ENCODE results near the gene ACP3.

Gene ACP3

GRCh38 chr3:132315851-132316250 lies 1.4 kb upstream of the ACP3 start:
- DNase-seq (ENCODE audit: low read depth), result no peak

DNA sequence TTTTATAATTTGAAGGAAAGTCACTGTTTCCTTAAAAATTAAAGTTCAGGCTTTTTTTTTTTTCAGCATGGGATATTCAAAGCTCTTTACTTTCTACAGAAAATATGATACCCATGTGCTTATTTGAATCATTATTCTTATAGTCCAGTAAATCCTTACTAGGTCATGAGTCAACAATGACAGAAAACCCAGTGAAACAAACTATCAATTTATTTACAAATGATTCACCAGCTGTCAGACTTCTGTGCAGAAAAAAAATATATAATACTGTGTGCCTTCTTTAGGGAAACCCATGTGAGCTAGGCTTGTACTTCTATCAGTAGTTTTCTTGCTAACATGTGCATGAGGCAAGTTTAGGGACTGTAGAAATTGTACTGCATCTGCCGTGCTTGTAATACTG lies 1.2 kb downstream of the ACP3 start:
- peak; percentile 57 for DNase-seq (ENCODE audit: low read depth)

DNA sequence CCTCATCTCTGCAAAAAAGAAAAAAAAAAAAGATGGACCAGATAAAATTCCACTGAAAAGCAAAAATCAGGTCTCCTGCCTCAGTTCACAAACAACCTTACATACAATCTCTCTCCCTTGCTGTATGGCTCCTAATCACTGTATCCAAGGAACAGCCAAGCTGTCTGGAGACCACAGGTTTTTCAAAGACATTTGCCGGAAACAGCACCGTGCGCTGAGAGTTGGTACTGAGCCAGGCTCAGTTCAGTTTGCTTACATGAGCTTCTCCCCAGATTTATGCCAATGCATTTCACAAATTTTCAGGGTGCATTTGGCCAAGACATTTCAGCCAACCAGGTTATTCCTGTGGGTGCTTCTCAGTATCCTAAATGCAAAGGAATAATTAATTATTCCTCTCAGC lies 4.1 kb downstream of the ACP3 start:
- DNase-seq (ENCODE audit: low read depth), result no peak

DNA sequence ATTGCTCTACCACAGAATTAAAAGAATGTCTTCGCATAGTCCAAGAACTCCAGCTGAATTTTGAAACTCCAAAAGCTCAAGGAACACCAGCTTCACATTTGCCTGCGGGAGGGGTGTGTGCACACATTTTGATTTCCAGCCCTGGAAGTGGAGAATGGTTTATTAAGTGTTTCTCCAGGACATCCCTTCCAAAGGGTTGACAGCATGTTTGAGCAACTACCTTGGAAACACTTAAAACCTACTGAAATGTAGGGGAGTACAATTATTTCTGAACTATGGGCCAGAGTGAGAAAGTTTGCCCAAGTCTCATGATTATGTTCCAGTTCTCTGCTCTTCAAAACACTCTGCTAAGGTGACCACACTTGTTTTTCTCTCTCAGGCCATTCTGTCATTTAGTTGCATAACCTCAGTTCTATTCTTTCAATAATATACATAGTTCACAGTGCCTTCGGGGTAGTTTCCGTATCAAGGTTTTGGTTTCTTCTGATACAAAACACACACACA lies 7.9 kb downstream of the ACP3 start:
- no peak for DNase-seq (ENCODE audit: low read depth)

DNA sequence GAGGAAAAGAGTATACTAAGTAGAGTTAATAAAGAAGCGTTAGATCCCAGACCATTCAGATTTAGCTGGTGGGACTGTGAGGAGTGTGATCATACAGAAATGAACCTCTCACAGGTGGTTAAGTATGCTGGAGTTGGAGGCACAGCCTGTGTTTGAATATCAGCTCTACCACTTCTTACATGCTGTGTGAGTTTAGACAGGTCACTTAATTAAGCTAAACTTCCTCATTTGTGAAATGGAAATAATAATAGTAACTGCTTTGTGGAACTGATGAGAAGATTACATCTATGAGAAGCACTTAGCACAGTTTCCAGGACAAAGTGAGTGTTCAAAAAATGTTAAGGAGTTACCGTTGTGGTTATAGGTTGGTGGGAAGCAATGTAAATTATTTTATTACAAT lies 8.4 kb downstream of the ACP3 start:
- no peak for DNase-seq (ENCODE audit: low read depth)

DNA sequence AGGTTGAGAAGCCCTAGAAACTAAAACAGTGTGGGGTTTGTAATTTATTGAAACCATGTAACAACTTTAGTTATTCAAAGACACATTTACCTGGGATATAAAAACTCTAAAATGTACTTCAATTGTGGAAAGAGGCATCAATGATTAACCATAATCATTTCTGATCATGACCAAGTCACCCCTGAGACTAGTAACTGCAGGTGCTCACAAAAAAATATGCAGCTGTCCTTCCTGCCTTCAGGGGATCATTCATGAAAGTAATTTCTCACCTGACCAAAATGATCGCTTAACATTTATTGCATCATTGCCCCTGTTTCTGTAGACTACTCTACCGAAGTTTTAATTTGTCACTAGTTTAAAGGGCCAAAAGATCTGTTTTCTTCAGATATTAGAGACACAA lies 9.0 kb downstream of the ACP3 start:
- DNase-seq (ENCODE audit: low read depth), result no peak

DNA sequence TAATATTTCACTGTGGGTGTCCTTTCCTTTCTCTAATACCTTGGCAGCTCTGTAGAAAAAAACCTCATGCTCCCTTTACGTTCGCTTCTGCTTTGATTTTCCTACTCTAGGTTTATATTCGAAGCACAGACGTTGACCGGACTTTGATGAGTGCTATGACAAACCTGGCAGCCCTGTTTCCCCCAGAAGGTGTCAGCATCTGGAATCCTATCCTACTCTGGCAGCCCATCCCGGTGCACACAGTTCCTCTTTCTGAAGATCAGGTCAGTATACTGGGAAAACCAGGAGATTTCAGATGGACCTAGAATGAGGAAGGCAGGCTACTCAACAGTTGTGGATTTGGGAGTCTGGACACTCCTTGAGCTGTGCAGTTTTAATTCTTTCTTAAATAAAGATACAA lies 14.9 kb downstream of the ACP3 start:
- DNase-seq (ENCODE audit: low read depth), result no peak

DNA sequence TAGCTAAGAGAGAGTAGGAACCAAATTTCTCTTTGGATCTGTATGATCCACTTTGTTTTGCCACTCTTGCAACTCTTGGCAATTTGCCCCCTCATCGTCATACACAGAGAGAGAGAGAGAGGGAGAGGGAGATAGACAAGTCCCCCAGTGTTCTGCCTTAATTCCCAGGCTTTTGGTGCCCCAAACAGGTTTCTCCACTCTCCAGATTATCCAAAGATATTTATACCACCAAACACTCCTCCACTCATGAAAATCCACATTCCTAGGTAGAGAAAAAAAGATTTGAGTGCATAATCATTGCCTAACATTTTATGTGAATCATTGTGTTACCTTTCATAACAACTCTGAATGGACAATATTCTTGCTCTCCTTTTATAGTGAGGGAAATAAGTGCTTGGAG lies 15.3 kb downstream of the ACP3 start:
- no peak for DNase-seq (ENCODE audit: low read depth)

DNA sequence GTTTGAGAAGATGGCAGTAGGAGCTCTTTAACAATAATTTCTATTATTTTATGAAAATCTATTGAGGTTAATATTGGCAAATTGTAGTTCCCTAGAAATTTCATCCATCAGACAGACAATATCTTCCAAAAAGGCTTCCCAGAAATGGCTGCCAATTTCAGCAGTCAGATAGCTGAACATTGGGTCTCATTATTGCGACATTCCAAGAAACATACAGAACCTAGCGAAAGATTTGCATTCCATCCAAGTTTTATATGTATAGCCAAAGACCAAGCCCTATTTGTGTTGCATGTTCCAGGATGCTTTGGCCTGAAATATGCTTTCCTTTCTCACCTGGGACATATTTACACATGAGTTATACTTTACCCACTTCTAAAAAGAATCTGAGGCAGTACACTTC lies 24.5 kb downstream of the ACP3 start:
- no peak for DNase-seq (ENCODE audit: low read depth)

- DNase-seq (ENCODE audit: low read depth), result no peak
These were observed 25.0 kb downstream of the ACP3 start for GRCh38 chr3:132342183-132342582.

GRCh38 chr3:132342610-132343009 lies 25.4 kb downstream of the ACP3 start:
- DNase-seq (ENCODE audit: low read depth), result no peak

DNA sequence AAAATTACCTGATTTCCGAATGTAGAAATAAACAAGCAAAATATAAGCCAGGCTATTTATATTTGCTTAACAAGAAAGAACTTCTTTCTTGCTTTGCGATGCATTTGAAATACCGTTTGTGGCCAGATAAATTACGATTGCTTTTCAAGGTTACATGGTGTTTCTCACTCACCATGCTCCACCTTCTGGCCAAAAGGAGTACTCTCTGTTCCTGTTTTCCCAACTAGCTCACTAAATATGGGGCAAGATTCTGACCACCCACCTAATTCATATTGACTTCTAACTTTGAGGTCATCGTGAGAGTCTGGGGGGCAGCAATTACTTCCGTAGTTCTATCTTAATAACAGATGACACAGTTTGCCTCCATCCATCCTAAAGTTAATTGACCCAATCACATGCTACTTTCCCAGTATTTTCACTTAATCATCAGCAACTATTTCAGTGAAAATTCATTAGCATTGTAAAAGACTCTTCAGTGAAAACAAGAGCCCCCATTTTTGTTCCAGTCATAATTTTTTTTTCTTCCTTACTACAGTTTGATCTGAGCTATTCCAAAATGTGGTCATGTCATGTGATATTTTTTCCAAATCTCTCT lies 25.9 kb downstream of the ACP3 start:
- DNase-seq (ENCODE audit: low read depth), result peak; percentile 72

- DNase-seq (ENCODE audit: low read depth), result peak; percentile 42
These were observed 27.6 kb downstream of the ACP3 start for GRCh38 chr3:132344666-132345280.

- DNase-seq (ENCODE audit: low read depth), result no peak
These were observed 29.9 kb downstream of the ACP3 start for GRCh38 chr3:132346841-132347736.

- DNase-seq (ENCODE audit: low read depth), result no peak
These were observed 30.6 kb downstream of the ACP3 start for GRCh38 chr3:132347811-132348210.

DNA sequence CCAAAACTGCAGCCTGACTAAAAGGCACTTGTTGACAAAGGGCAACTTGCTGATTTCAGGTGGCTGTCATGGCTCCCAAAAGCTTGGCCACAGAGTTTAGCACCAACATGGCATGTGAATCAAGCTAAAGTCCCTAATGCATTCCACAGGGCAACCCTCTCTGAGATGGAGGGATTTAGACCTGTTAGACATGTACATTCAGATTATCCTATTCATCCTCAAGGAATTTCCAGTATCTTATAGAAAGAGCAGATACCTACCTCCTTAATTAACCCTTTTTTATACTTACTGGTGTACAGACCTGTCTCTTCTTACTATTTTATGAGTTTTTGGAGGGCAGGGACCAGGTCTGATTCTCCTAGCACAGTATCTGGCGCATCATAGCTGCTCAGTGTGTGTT lies 31.3 kb downstream of the ACP3 start:
- no peak for DNase-seq (ENCODE audit: low read depth)

GRCh38 chr3:132350814-132351213 lies 33.6 kb downstream of the ACP3 start:
- DNase-seq (ENCODE audit: low read depth), result no peak

DNA sequence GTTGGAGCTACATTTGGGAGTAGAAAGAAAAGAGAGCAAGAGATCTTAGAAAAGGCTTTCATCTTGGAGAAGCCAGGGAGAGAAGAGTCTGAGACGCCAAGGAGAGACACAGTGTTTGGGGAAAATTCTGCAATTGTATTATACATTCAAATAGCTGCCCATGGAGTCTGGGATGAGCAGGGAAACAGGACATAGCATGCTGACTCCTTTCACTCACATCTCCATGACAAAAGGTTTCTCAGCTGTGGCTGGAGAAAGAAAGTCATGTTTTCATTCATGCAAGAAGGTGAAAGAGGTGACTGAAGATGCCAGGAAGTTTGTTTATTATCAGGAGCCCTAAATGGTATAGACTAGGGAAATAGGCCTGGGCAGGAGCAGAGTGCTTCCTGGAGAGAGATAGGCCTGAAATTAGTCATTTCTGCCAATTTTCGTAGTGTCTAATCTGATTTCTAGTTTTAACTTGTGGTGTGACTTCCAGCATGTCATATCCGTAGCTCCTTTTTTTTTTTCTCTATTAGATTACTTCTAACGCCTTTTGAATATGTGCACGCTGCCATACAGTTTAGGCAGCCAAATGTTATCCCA lies 34.1 kb downstream of the ACP3 start:
- DNase-seq (ENCODE audit: low read depth), result no peak

DNA sequence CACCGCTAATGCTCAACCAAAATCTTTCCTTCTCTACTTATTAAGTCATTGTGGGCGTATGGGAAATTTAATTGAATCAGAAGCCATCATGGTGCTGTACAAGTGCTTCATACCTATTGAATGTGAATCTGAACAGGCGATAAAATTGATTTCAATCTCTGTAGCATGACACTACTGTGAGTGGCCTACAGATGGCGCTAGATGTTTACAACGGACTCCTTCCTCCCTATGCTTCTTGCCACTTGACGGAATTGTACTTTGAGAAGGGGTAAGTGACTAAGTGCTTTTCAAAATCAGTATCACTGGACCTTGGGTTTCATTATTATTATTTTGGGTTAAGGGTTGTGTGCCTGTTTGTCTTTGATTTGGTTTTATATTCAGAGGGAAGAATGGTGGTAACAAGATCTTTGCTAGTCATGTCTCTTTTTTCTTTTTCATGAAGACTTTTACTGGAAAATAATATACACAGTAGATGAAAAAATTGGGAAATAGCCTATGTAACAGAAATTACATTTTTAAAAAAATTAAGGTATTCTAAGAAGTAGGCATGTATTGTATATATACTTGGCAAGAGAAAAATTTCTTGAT lies 35.4 kb downstream of the ACP3 start:
- DNase-seq (ENCODE audit: low read depth), result peak; percentile 80

DNA sequence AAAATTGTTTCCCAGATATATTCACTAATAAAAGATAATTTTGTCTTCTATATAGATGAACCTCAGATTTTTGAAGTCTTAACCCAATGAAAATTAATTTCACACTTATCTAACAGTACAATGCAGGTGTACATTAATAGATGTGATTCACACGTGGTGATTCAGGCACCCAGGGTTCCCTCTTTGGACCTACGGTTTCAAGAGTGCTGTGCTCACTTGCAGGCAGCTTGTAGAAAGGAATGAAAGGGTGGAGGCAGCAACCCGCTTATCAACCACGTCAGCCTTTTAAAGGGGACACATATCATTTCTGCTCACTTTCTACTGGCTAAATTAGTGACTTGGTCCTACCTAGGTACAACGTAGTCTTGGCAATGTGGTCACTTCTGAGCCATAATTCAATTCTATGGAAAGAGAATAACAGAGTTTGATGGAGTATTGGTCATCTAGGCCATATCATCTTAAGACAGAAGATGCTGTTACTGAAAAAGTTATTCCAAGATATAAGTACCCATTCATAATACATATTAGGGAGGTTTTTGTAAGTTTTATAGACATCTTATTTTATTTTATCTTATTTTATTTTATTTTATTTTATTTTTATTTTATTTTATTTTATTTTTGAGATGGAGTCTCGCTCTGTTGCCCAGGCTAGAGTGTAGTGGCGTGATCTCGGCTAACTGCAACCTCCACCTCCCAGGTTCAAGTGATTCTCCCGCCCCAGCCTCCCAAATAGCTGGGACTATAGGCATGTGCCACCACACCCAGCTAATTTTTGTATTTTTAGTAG lies 37.9 kb downstream of the ACP3 start:
- DNase-seq (ENCODE audit: low read depth), result peak; percentile 8

DNA sequence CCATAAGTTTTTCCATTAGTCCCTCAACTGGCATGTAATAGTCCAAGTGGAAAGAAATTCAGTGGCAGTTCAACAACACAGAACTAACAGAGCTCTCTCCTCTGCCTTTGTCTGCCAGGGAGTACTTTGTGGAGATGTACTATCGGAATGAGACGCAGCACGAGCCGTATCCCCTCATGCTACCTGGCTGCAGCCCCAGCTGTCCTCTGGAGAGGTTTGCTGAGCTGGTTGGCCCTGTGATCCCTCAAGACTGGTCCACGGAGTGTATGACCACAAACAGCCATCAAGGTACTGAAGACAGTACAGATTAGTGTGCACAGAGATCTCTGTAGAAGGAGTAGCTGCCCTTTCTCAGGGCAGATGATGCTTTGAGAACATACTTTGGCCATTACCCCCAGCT lies 39.4 kb downstream of the ACP3 start:
- DNase-seq (ENCODE audit: low read depth), result no peak

DNA sequence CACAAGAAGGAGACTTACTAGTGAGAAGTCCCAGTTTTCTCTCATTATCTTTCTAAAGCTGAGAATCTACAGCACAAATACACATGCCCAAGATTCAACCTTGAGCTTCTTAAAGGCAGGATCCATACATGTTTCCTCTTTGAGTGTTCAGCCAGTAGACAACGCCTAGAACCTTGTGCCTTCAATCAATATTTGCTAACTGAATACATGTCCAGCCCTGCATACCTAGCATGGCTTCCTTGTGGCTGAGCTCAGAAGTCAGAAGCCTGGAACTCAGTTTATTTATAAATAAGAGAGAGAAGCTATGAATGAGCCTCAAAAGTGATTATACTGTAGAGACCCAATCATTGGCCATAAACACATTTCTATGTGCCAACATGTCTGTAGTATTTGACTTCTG lies 43.5 kb downstream of the ACP3 start:
- DNase-seq (ENCODE audit: low read depth), result no peak
